Activated CD8-positive, alpha-beta memory T cell treated with anti-CD3 and anti-CD28 coated beads, Interleukin-2, amount 50 U/mL, for 4 hours (primary cell): ENCODE measurements around the gene TIMP2.
"Not testable (repeated sequence)": the region's sequence is repeated elsewhere in the genome, so short reads cannot be mapped to it uniquely, and the experiment has no call there.

Source experiments
- DNase-seq: peaks from one replicate; pipeline ENCODE4 v3.0.0-alpha.2; 2020

TIMP2 gene

GRCh38 chr17:78885956-78886355 is 39.2 kb downstream of the TIMP2 start:
- DNase-seq = no peak

DNA sequence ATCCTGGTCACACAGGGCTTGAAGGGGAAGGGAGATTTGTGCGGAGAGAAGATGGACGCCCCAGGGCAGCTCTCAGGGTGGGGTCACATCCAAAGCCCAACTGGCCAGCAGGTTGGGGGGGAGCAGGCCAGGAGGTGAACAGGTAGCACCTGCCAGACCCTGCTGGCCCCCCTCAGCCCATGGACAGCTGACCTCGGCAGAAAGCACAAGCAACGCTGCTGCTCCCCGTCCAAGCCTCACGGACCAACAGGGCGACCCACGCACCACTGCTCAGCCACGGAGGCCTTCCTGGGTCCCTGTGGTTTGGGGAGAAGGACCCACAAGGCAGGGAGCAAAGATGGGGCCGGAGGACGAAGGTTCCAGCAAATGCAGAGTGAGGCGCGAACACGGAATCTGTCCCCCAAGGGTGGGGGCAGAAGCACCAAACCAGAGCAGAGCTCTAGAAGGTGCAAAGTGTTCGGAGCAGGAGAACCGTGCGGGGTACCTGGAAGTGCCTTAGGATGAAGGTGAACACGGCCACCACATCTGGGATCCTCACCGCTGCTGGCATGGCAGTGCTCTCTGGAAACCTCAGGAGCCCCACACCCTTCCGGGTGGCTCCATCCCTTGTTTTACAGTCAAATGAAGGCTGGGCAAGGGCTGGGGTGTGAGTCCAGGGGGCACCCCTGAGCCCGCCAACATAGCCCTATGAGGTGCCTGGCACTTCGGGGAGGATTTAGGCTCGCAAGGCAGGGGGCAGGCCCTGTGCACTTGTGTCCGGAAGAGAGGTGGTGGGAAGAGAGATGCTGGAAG is 40.1 kb downstream of the TIMP2 start:
- no peak for DNase-seq

DNA sequence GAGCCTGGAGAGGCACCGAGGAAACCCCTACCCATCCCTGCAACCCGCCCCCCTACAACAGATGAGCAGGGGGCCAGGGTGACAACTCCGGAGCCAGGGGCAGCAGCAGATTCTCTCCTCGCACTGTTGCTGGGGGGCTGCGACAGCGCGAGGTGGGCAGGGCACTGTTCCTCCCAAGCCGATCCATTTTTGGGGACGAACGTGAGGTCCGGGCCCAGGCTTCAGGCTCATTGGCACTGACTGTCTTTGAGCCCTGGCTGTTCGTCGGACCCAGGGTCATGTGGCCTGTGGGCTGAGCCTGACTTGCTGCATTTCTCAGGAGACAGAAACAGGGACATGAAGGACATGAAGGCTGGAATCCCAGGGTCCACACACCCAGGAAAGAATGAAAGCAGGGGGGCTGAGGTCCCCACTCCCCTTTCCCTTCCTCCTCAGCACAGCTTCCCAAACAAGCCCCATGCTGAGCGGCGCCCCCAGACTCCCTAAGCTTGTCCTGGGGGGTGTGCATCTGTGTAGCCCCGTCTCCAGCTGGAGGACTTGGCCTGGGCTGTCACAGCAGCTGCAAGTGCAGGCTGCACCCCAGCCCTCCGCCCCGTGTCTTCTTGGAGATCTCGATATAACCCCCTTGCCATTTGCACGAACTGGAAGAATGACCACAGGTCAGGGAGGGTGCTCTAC is 40.9 kb downstream of the TIMP2 start:
- no peak for DNase-seq

DNA sequence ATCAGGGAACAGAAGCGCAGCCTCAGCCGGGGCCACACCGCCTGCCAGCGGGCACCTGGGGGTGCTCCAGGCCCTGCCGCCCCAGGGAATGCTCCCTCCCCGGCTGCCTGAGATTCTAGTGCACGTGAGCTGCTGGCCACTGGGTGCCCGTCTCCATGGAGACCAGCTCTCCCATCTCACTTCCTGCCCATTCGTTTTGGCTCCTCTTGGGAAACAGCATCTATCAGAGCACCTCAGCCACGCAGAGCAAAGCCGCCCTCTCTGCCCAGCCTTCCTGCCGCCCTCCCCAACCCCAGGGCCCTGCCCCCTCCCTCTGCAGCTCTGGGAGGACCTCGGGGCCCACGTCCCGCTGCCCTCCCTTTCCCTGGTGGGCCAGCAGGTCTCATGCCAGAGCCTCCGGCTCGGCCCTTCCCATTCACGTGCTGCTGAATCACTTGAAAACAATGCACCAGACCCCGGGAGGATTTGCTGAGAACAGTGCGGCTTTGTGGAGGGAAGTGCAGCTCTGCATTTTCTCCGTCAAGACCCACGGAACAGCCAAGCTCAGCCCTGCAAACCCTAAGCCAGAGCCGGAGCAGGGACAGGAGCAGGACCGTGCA is 41.6 kb downstream of the TIMP2 start:
- no peak for DNase-seq

DNA sequence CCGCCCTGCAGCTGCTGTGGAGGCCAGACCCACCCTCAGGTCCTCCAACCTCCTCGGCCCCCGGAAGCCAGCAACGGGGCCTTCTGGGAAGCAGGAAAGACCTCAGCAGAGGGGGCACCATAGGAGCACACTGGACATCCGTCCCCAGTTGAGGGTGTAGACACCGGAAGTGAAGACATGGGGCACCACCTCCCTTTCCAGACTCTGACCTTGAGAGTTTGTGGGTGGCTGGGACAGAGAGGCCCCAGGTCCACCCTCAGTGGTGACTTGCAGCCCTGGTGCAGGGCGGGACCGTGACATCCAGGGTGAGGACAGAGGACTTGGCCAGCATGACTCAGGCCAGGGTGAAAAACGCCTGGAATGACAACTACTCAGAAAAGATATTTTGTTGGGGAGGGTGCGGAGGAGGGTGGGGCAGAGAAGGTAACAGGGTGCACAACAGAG is 42.1 kb downstream of the TIMP2 start:
- no peak for DNase-seq

DNA sequence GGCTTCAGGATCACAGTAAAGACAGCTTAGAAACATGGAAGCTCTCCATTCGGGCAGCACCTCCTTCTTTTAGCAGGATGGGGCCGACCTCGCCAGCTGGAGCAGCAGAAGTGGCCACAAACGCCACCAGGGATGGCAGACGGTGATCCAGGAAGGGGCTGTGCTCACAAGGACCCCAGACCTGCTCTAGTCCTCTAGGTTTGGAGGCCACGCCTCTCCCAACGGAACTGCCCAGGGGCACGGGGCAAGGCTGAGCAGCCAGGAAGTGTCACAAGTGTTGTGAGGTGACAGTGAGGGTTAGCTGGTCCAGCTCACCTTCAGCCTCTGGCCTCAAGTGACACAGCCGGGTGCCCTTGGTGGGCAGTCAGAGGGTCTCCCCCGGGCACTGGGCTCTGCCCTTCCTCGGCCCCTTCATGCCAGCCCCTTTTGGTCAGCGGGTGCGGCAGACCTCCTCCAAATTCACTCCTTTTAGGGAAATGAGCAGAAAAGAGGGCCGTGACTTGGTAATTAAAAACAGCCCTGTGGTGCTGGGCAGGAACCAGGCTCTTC is 42.6 kb downstream of the TIMP2 start:
- no peak for DNase-seq

DNA sequence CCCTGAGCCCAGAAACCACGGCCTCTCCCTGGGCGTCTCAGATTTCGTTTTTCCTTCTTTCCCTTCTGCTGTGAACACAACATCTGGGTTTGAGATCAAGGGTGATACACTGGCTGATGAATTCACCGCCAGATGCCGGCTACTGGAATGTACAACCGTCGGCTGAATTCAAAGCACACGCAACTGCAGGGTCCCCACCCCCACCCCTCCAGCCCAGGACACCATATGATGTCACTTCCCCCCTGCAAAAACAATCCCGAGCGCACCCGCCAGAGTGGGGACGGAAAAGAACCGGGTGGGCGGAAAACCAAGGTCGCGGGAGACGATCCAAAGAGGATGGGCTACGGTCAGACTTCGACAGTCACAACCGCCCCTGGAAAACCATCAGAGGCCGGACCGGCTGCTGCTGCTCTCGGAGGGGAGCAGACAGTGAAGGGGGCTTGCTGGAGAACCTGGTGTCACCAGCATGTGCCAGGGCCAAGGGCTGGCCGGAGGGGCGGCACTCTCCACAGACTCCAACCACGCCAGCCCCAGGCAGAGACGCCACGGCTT is 45.5 kb downstream of the TIMP2 start:
- no peak for DNase-seq

DNA sequence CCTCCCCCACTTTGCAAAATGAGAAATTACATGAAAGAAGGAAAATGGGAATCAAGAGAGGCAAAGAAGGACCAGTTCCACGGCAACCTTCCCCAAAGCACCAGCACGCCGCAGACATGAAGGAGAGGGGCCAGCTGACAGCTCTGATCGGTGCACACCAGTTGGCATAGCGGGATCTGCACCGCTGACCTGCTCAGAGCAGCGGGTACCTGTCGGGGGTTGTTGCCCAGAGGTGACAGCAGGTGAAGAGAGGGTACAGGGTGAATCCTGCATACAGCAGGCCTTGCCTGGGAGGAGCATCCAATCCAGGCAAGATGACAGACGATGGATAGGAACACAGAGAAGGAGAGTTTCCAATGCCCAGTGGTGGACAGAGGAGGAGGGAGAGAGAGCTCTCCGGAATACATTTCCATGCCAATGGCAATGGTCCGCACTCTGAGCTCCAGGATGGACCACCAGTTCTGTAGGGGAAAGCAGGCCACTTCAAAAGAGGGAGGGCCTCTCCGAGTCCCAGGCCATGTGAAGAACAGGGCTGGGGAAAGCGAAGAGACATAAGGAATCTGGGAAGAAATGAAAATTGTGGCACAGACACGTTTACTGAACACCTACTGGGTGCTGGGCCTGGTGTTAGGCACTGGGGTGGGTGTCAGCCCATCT is 46.2 kb downstream of the TIMP2 start:
- no peak for DNase-seq

DNA sequence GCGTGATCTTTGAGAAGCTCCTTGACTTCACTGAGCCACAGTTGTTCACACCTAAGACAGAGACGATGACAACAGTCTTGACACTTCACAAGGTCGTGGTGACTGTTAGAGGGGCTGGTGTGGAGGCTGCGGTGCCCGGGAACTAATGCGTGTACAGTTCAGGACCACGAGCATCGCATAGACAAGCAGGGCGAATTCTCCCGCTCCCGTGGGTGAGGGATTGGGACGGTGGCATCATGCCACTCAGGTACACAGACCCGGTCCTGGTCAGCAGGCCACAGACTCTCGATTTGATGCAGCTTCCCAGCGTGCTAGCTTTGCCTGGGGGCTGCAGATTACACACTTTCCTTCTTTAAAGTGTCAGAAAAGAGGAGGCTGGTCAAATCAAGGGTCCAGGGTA is 46.9 kb downstream of the TIMP2 start:
- DNase-seq = no peak

DNA sequence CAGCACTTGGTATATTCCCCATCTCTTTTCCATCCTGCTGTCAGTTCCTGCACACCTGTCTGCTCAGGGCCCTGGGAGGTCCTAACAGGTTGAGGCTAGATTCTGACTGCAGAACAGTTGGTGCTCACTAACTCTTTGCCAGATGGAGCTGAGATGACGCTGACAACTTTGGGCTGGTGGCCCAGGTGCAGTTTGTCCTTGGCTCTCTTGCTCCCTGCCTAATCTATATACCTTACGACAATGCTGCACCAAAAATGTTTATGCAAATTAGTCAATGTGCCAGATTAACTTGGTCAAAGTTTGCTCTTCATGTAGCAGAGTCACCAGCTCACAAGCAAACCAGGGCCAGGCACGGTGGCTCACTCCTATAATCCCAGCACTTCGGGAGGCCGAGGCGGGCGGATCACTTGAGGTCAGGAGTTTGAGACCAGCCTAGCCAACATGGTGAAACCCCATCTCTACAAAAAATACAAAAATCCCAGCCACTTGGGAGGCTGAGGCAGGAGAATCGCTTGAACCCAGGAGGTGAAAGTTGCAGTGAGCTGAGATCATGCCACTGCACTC is 48.2 kb downstream of the TIMP2 start:
- not testable (repeated sequence) for DNase-seq

GRCh38 chr17:78876094-78876597 is 49.0 kb downstream of the TIMP2 start:
- no peak for DNase-seq

GRCh38 chr17:78875363-78876093 is 49.7 kb downstream of the TIMP2 start:
- no peak for DNase-seq

GRCh38 chr17:78873519-78874340 is 51.5 kb downstream of the TIMP2 start:
- no peak for DNase-seq

DNA sequence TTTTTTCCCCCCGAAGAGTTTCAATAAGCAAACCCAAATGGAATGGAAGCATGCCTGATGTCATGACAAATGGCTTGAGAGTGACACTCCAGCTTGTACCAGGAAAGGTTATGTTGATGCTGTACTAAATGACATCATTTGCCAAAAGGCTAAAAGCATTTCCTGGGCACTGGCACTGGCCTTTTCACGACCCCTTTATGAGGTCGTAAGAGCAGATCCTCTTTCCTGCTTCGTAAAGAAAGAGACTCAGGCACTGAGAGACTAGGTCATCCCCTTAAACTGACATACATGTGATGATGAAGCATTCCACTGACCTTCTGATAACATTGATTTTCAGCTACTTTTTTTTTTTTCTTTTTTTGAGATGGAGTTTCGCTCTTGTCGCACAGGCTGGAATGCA is 52.7 kb downstream of the TIMP2 start:
- DNase-seq = no peak

- no peak for DNase-seq
Measured at GRCh38 chr17:78870621-78871020, 54.6 kb downstream of the TIMP2 start.

DNA sequence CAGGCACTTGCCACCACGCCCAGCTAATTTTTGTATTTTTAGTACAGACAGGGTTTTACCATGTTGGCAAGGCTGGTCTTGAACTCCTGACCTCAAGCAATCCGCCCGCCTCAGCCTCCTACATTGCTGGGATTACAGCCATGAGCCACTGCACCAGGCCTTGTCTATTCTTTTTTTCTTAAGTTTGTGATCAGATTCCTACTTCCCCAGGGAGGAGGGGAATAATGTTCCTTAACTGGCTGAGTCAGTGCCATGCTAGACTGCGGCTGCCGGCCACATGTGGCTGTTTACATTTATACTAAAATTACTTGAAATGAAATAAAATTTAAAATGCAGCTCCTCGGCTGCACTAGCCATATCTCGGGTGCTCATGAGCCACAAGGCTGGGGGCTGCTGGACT is 56.8 kb downstream of the TIMP2 start:
- no peak for DNase-seq

- DNase-seq = not testable (repeated sequence)
Measured at GRCh38 chr17:78867046-78867445, 58.1 kb downstream of the TIMP2 start.

GRCh38 chr17:78865682-78866390 is 59.4 kb downstream of the TIMP2 start:
- peak; percentile 68 for DNase-seq

- no peak for DNase-seq
Measured at GRCh38 chr17:78864117-78864516, 61.1 kb downstream of the TIMP2 start.
